Activated CD4-positive, alpha-beta T cell treated with anti-CD3 and anti-CD28 coated beads, Interleukin-2, amount 50 U/mL, for 4 hours (primary cell): Measurements from ENCODE around the gene MAP3K20.
"Not testable (repeated sequence)": the region's sequence is repeated elsewhere in the genome, so short reads cannot be mapped to it uniquely, and the experiment has no call there.

ENCODE experiments used
- DNase-seq, 2 experiments: peaks; one replicate each; pipeline ENCODE4 v3.0.0-alpha.2; 2020

MAP3K20 gene

DNA sequence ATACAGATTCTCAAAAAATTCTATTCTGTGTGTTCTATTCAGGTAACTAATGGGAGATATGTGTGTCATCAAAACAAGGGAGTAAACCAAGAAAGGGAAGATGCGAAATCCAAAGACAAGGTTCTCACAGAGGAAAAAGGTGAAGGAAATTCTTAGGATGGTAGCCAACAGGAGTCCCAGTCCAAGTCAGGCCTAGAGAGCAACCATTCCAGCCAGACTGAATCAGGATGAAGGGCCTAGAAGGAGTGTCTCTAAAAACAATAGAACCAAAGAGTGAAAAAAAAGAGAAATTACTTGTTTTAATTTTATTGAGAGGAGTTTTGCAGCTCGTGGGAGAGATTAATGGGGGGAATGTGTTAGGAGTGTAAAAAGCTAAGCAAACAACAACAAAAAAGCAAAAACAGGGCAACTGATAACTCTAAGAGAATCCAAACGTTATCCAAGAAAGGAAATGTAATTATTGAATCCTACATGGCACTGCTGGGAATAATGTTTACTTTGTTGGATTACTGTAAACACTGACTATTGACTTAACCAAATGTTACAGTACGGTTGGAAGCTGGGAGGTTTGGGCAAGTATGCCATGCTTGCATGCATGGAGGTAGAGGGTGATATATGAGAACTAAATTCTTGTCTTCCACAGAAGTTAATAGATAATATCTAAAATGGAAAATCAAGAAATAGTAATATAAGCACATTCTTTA lies 12.3 kb downstream of the MAP3K20 start:
- DNase-seq = no peak

DNA sequence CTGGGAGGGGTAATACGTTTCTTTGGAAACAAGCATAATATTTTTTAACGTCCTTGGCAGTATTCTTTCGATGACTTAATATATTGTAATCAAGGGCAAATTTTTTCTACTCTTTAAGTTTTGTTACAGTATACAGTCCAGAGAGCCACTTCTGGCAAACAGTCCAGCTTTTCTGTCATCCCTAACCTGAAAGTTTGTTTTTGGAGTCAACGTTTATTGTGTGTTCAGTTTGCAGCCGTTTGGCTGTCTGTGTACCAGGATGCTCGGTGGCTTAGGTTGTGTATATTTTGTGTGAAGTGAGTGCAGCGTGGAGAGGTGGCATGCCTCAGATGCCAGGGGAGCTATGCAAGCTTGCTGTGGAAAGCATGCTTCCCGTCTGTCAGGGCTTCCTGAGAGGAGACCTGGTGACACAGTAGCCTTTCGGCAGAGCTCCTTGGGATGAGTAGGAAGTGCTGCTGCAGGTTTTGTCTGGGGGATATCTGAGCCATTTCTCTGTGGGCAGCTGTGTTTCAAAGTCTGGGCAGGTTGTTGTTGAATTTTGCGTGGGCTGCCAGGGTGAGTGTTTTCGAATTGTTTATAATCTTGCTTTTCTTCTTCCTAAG lies 14.7 kb downstream of the MAP3K20 start:
- no peak for DNase-seq

DNA sequence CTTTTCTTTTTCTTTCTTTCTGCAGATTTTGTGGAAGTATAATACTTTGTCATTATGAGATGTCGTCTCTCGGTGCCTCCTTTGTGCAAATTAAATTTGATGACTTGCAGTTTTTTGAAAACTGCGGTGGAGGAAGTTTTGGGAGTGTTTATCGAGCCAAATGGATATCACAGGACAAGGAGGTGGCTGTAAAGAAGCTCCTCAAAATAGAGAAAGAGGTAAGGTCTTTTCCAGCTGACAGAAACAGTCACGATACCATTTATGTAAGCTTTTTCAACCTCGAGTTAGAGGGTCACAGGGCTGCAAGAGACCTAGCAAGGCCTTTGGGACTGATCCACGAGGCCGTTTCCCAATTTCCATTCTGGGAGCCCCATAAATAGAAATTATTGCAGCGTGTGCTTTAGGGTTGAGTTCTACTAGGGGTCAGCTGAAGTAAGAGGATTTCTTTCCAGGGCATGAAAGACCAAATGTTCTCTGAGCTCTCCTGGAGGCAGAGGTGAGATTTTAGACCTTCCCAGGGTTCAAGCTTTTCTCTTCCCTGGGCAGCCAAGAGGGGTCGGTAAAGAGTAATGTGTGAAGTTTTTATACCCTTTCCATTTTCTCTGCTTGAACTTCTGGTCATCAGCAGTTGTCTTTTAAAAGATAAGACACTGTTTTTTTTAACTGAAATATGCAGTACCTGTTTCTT lies 15.5 kb downstream of the MAP3K20 start:
- no peak for DNase-seq

DNA sequence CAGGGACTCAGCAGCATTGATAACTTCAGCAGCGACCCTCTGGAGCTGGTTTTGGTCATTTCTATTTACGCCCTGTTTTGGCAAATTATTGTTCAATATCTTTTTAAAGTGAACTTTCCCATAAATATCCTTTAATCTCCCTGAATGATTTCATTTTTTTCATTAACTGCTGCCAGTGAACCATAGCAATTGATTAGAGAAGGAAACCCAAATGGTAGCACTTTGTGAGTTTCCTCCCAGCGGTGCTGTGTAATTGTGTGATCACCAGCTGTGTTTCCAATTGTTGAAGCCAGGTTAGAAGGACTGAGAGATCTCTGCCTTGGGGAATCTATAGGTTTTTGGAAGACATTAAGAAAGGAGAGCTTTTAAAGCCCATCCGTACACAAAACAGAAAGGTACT lies 16.3 kb downstream of the MAP3K20 start:
- no peak for DNase-seq

DNA sequence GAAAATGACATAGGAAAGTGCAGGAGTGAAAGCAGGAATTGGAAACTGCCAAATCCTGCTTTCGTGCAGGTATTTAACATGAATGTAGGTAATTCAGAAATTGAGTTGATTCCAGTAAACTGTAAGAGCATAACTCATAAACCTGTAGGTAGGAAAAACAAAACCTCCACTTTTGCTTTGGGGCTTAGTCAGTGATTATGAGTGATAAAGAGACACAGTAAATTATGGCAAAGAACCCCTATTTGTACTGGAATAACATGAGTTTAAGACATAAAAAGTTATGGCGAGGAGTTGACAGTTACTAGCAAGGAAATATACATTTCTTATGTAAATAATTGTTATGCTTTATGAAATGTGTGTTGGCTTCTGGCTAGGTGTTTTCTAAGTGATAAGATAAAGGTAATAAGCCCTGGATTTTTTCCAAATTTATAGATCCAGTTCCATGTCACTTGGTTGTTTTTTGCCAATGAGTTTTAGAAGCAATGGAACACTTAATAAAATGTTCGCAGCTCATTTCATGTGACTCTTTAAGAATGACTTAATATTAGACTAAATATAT lies 17.3 kb downstream of the MAP3K20 start:
- no peak for DNase-seq

DNA sequence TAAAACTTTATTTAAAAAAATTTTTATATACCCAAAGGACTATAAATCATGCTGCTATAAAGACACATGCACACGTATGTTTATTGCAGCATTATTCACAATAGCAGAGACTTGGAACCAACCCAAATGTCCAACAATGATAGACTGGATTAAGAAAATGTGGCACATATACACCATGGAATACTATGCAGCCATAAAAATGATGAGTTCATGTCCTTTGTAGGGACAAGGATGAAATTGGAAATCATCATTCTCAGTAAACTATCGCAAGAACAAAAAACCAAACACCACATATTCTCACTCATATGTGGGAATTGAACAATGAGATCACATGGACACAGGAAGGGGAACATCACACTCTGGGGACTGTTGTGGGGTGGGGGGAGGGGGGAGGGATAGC lies 18.0 kb downstream of the MAP3K20 start:
- DNase-seq = not testable (repeated sequence)

DNA sequence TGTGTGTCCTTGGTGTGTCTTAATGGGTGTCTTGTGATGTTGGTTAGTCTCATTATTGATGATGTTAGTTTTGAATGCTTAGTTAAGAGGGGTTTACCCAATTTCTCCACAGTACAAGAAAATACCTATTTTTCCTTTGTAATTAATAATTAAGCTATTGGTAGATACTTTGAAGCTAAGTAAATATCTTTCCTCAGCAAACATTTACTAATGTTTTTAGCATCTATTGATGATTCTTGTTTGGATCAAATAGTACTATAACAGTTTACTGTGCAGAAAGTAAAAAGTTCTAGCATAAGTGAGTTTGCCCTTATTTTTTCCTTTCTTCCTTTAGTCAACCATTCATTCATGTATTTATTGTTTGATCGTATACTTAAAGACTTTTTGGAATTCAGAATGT lies 19.1 kb downstream of the MAP3K20 start:
- no peak for DNase-seq

DNA sequence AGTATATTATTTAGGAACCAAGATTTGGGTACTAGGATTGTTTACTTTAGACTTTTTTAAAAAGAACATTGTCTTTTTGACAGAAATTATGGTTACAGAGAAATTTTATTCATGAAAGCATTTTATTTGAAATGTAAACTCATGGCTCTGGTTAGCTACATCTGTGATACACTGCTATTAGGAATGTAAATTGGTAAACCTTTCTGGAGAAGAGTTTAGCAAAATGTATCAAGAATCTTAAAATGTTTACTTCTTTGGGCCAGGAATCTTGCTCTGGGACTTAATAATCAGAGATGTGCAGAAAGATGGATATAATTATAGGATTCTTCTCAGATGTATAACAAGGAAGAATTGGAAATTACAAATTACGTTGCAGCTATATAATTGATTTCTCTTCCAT lies 19.7 kb downstream of the MAP3K20 start:
- DNase-seq = no peak

DNA sequence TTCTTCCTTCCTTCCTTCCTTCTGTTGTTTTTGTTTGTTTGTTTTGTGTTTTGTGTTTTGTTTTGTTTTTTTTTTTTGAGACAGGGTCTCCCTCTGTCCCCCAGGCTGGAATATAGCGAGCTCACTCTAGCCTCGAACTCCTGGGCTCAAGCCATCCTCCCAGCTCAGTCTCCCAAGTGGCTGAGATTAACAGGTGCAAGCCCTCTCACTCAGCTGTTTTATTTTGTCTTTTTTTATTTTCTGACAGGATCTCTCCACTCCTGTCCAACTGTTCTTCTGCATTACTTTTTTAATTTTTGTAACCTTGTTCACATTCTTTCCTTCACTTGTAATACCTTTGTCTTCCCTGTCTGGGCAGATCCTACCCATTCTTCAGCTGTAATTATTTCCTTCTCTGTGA lies 23.6 kb downstream of the MAP3K20 start:
- DNase-seq = no peak

DNA sequence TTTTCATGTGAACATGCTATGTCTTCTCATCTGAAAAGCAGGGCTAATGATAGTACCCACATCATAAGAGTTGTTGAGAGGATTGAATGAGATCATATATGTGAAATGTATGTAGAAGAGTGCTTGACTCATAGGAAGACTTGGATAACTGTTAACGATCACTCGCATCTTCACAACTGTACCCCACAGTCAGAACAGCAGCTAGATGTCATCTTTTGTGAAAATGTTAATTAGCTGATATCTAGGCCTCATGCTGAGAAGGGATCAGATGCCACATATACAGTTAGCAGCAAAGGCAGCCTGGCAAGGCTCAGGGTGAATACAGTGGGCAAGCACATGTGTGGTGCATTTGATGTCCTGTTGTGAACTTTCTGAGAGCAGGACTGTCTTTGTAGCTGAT lies 24.2 kb downstream of the MAP3K20 start:
- DNase-seq = no peak

DNA sequence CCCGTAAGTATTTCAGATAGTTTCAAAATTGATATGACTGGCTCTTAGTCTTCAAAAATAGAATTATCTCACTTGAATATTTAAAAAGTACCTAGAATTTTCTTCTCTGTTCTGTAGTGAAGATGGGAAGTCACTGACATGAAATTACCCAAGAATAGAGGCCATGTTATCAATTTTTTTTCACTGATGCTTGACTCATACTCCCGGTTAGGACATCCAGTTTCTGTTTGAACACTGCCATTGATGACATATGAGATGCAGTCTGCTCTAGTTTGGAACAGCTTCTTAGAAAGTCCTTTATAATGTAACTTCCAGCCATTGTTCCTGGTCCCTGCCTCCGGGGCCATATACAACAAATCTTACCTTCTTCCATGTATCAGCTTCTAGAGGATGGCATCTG lies 26.0 kb downstream of the MAP3K20 start:
- DNase-seq = no peak

DNA sequence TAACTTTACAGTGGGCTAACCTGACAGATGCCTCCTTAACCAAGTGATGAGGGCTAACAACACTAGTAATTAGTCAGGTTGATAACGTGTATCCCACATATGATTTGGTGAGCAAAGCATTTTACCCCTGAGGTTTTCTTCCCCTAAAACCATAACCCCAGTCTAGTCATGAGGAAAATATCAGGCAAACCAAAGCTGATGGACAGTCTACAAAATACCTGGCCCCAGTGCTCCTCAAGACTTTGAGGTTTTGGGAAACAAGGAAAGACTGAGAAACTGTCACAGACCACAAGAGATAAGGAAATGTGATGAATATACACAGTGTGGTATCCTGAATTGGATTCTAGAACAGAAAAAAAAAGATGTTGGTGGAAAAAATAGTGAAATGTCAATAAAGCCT lies 28.5 kb downstream of the MAP3K20 start:
- no peak for DNase-seq

DNA sequence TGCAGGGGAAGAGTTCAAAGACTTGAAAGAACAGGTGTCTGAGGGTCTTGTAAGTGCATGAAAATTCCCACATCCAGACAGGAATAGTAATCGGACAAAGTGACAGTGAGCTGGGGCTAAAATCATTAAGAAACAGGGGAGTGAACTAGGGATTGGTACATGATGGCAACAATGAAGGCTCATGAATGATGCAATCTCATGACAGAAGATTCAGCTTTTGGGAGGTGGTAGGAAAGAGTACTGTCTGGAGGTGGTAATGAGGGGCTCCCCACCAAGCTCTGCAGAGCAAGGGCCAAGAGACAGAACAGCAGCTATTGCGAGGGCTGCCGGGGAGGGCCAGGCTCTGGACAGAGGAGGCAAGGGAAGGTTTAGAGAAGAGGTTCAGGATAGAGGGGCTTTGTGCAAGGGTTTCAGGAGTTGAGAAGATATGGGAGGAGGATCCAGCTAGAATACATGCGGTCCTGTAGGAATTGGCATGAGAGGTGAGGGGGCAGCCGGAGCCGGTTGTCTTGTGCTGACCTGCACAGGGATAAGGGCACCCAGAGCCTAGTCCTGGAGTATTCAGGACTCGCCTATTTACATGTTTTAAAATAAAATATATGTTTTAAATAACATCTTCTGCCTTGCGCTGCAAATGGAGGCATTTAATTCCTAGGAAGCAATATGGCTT lies 31.4 kb downstream of the MAP3K20 start:
- no peak for DNase-seq

DNA sequence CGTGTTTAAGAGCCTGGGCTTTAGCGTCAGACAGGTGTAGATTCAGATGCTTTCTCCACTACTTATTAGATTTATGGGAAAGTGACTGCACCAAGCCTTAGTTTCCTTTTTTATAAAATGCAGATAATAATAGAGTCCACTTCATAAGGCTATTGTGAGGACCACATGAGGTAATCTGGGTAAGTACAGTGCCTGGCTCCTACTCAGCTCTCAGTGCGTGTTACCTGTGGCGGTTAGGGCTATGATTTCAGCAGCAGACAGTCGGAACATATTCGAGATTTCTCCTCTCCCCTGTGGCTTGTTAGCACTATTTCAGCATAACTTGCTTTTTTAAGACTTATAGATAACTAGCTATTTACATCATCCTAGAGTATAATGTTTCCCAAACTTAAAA lies 32.0 kb downstream of the MAP3K20 start:
- DNase-seq = no peak

DNA sequence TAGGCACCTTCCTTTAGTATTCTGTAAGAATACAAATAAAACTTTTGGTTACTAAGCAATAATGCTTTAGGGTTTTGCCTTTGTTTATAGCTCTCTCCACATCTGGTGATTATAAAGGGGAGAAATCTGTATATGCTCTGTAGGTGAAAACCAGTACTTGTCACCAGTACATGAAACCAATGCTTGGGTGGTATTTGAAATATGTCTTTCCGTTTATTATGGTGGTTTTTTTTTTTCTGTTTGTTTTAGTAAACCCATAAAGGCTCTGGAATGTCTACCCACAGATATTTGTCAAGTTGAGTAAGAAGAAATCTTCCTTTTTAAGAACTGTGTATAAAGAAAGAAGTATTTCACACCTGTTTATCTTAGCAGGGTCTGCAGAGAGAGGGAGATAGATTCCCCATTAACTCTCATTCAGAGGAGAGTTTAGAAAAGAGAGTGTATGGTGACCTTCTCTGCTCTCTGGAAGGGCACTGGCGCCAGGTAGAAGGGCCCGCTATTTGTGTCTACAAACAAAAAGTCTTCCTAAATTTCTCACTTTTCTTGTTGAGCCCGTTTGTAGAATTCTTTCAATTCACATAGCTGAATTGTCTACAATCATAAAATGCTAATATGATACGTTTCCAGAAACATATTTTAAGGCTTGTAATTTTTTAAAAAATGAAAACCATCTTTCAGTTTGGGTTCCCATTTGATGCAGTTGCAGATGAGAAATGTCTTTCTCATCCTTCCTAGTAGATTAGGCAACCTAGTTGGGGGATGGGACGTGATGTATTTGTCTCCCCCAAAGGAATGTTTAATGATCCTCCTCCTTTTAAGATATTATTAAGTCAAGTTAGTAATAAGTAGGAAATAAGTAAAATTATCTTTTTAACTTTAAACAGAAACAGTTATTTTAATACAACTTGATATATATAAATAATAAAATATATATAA lies 33.9 kb downstream of the MAP3K20 start:
- DNase-seq = no peak

DNA sequence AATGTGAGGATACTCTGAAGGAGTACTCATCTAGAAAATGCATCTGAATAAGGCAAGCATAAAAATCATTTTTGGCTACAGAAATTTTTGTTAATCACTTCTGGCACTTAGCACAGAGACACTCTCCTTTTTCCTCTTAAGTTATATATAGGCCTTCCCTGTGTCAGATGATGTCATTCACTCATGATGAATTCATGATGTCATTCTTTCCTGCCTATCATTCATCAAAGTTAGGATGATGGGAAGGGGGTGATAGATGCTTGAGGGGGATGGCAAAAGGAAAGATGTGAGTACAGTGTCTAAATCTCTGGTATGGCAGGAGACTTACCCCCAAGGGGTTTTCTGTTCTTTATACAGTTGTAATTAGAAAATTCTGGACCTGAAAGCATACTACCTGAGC lies 42.0 kb downstream of the MAP3K20 start:
- no peak for DNase-seq

DNA sequence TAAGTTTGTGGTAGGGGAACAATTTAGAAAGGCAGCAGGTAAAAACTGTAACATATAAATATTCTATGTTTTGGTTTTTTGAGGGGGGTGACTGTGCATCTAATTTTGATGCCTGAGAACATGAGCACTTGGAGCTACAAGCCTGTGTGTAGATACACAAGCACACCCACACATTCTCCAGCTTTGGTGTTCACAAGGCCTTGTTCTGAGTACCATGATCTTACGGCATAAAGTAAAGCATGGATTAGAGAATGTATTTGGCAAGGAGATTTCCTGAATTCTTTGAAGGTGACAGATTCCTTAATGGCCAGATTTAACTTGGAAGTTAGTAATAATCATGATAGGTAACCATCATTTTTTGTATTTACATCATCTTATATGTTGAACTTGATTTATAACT lies 42.7 kb downstream of the MAP3K20 start:
- no peak for DNase-seq

DNA sequence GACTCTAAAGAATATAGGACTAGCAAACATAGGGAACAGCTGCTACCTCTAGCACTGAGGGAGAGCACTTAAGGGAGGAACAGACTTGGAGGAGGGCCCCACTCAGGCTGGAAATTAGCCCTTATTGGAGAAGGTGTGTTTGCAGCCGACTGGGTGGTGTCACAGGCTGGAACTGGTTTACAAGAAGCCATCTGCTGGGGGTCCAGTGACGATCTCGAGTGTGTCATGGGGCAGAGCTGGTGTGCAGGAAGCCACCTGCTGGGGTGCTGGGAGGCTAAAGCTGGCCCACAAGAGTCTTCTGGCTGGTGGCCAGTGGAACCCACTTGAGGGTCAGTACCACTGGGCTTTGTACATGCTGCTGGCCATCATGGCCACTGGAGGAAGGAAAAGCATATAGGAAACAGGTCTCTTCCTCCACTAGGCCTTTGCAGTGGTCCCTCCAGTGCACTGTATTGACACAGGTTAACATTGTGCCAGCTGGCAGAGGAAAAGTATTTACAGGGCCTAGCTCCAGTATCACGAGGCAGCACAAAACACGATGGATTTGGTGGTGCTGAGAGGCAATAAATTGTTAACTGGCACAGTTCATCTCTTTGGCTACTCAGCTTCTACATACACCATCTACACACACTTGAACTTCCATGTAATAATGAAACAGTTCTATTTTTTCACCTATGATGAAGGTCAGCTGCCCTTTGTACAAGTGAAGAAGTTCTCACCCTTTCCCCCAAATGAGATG lies 43.6 kb downstream of the MAP3K20 start:
- no peak for DNase-seq

DNA sequence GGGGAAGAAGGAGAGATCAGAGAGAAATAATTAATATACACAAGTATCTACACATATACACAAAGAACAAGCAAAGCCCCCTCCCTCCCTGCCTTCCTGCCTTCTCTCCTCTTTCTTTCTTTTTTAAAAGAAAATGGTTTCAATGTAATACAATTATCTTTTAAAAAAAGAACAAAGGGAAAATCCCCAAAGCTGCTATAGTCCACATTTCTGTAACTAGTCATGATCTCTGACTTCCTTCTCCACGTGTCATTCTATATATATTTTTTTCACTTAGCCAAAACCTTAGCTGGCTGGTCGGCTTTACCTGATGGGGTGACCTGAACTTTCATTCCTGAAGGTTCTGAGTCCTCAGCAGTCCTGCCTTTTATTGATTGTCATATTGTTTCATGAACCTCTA lies 44.3 kb downstream of the MAP3K20 start:
- DNase-seq = no peak

DNA sequence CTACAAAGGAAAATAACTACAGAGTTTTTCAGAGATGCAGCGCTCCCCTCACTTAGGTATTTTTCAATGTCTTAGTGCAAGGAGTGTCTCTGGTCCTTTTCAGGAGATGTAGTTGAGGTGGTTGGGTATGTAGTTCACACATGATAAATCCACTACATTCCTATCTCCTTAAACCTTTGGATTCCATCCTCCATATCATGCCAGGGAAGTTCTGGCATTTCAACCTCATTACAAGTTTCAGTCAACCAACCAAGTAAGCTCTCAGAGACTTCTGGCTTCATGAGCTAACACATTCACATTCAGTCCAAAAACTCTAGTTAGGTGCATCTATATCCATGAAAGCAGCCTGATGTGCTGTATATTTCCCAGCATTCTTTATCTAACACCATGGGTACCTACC lies 47.3 kb downstream of the MAP3K20 start:
- no peak for DNase-seq

DNA sequence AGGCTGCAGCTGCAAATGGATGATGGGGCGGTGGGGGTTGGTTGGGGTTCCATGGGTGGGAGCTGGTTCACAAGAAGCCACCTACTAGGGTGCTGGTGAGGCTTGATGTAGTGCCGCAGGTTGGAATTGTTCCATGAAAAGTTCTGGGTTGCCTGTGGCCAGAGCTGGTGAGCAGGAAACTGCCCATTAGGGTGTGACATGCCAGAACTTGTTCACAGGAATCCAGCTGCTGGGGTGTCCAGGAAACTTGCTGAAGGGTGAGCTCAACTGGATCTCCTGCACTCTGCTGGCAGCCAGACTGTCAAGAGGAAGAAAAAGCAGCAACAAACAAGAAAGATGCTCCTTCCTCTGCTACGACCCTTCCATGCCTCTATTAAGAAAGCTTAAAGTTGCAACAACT lies 48.8 kb downstream of the MAP3K20 start:
- DNase-seq = no peak

DNA sequence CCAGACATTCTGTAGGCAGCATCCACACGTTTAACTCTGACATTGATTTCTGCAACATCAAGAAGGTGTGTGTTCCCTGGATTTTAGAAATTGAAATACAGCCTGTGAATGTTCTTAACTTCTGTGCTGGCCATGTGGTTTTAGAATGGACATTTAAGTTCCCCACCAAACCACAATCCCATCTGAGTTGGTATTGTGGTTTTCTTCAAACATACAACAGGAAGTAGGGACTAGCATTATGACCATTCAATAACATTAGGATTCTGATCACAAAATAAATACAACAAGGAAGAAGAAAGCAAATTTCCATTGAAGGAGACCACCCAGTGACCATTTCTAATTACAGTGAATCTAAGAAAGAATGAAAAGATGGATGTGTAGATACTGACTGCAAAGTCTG lies 51.2 kb downstream of the MAP3K20 start:
- no peak for DNase-seq
